HCT116 (cell line): ENCODE measurements around the gene CYTL1.

Source experiments
- CEBPB ChIP-seq: IDR thresholded peaks from 2 replicates; pipeline ENCODE4 v1.6.1; 2012; ENCODE audit warnings: low read depth
- EZH2 ChIP-seq: fragments of 200-600 bp; sonication (generic); IDR thresholded peaks from 2 replicates; pipeline ENCODE4 v1.6.1; 2017; ENCODE audit warnings: antibody characterized with exemption, mixed run types
- EZH2phosphoT487 ChIP-seq: fragments of 200-600 bp; IDR thresholded peaks from 2 replicates; pipeline ENCODE4 v1.6.1; 2018; ENCODE audit warnings: antibody characterized with exemption, borderline replicate concordance
- JUND ChIP-seq: IDR thresholded peaks from 2 replicates; pipeline ENCODE4 v1.6.1; 2012
- POLR2A ChIP-seq: IDR thresholded peaks from 2 replicates; pipeline ENCODE4 v1.7.0; 2011; ENCODE audit warnings: borderline replicate concordance; ENCODE audit not compliant: insufficient read depth, insufficient read length; ENCODE audit errors: extremely low read depth
- POLR2AphosphoS5 ChIP-seq: IDR thresholded peaks from 2 replicates; pipeline ENCODE4 v1.6.1; 2011; ENCODE audit warnings: mild to moderate bottlenecking, low read depth, low read length, moderate library complexity
- SRF ChIP-seq: IDR thresholded peaks from 2 replicates; pipeline ENCODE4 v1.6.1; 2012; ENCODE audit warnings: low read depth
- ZNF274 ChIP-seq: fragments of 200-500 bp; sonication (Bioruptor generic); IDR thresholded peaks from 2 replicates; pipeline ENCODE4 v1.6.1; 2014; ENCODE audit warnings: mild to moderate bottlenecking, low read depth, low read length, inconsistent platforms
- TF ChIP-seq, protein P1 (sequence below), 3 experiments: fragments of 200-600 bp in 1 of 3; sonication (generic) in 1 of 3; IDR thresholded peaks in 2 of 3; conservative IDR thresholded peaks in 1 of 3; 2 replicates each; pipeline ENCODE4 v1.5.1; 2012 to 2017; ENCODE audit warnings: low read depth in 2 of 3, low read length in 2 of 3, antibody characterized with exemption in 1 of 3, borderline replicate concordance in 1 of 3, control low read depth in 1 of 3, mild to moderate bottlenecking in 1 of 3, mixed read lengths in 1 of 3, mixed run types in 1 of 3, moderate library complexity in 1 of 3; ENCODE audit not compliant: insufficient read depth in 1 of 3
- TF ChIP-seq, protein P2 (sequence below): IDR thresholded peaks from 2 replicates; pipeline ENCODE4 v1.6.1; 2011; ENCODE audit warnings: mild to moderate bottlenecking, low read length, moderate library complexity; ENCODE audit not compliant: insufficient replicate concordance; ENCODE audit errors: extremely low read depth

DNA sequence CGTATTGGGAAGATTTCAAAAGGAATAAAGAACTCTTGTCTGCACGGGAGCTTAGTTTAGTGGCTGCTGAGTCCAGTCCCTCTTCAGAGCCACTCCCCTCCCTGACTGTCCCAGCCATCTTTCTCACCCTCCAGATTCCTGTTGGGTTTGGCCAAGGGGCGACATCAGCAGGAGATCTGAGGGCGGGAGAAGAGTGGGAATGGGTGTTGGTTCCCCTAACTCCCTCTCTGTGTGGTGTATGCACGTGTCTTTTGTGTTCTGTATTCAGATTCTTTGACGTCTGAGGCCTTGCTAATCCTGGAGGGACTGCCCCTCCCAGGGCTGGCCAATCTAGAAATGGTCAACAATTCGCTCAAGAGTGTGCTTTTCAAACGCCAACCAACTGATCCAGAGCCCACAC lies 37.4 kb downstream of the CYTL1 start:
- TF ChIP-seq POLR2A, result no peak
- TF ChIP-seq EZH2, result no peak
- TF ChIP-seq, protein P1, sequence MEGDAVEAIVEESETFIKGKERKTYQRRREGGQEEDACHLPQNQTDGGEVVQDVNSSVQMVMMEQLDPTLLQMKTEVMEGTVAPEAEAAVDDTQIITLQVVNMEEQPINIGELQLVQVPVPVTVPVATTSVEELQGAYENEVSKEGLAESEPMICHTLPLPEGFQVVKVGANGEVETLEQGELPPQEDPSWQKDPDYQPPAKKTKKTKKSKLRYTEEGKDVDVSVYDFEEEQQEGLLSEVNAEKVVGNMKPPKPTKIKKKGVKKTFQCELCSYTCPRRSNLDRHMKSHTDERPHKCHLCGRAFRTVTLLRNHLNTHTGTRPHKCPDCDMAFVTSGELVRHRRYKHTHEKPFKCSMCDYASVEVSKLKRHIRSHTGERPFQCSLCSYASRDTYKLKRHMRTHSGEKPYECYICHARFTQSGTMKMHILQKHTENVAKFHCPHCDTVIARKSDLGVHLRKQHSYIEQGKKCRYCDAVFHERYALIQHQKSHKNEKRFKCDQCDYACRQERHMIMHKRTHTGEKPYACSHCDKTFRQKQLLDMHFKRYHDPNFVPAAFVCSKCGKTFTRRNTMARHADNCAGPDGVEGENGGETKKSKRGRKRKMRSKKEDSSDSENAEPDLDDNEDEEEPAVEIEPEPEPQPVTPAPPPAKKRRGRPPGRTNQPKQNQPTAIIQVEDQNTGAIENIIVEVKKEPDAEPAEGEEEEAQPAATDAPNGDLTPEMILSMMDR (IDR thresholded peaks at IDR 0.05 in 2 of 3, conservative IDR thresholded peaks at IDR 0.05 in 1 of 3; ENCODE audit: borderline replicate concordance in 1 of 3, insufficient read depth in 1 of 3, low read depth in 2 of 3, low read length in 2 of 3), result no peak
- no peak for TF ChIP-seq CEBPB
- TF ChIP-seq SRF, result no peak
- no peak for TF ChIP-seq ZNF274
- no peak for TF ChIP-seq JUND
- TF ChIP-seq EZH2phosphoT487, result no peak
- TF ChIP-seq POLR2AphosphoS5, result no peak
- TF ChIP-seq, protein P2, sequence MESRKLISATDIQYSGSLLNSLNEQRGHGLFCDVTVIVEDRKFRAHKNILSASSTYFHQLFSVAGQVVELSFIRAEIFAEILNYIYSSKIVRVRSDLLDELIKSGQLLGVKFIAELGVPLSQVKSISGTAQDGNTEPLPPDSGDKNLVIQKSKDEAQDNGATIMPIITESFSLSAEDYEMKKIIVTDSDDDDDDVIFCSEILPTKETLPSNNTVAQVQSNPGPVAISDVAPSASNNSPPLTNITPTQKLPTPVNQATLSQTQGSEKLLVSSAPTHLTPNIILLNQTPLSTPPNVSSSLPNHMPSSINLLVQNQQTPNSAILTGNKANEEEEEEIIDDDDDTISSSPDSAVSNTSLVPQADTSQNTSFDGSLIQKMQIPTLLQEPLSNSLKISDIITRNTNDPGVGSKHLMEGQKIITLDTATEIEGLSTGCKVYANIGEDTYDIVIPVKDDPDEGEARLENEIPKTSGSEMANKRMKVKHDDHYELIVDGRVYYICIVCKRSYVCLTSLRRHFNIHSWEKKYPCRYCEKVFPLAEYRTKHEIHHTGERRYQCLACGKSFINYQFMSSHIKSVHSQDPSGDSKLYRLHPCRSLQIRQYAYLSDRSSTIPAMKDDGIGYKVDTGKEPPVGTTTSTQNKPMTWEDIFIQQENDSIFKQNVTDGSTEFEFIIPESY, result no peak
